Measurements from ENCODE around the gene FMNL1.

GRCh38 chr17:45197108-45197507 is 24.6 kb upstream of the FMNL1 start:
- TF ChIP-seq ZNF274 (IDR thresholded peaks at IDR 0.05; ENCODE audit: low read depth, low read length) (no peak), YY1 (IDR thresholded peaks at IDR 0.05; ENCODE audit: insufficient read depth, insufficient read length) (no peak), SUZ12 (IDR thresholded peaks at IDR 0.05; ENCODE audit: extremely low read depth, insufficient read depth, insufficient read length) (no peak)
